ENCODE data around the gene HOXB9.

DNA sequence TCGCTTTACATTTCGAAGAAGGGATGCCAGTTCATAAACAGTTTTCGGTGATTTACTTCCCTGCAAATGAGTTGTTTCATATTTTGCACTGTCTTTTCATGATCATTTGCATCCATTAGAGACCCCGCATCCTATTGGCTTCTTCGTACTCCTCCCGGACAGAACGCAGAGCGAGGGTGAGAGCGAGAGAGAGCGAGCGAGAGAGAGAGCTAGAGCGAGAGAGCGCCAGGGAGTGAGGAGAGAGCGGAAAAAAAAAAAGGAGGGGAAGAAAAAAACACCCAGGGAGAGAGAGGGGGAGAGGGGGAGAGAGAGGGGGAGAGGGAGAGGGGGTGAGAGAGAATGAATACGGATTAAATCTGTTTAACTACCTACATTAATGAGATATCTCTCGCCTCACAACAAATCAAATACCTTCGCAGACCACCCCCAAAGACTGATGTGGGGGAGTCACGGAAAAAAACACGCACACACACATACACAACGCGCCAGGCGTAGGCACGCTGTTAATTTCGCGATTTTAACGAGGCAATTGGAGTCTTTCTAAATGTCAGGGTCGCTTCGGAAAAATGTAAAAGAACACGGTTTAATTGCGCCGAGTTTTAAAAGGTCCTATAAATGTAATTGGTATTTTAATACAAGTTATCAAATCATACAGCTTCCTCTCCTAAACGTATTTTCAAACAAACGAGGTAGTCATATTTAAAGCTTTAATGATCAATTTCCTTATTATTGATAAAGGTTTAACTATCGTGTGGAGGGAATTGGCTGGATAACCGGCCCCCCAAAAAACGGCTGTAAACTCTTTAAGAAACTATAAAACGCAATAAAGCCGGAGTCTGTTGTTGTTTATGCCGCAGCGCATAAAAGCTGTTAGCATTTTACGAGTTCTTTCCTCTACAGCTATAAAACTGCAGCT is 10.9 kb downstream of the HOXB9 start, which contains the start of gene HOXB8:
- TF ChIP-seq, protein P1, sequence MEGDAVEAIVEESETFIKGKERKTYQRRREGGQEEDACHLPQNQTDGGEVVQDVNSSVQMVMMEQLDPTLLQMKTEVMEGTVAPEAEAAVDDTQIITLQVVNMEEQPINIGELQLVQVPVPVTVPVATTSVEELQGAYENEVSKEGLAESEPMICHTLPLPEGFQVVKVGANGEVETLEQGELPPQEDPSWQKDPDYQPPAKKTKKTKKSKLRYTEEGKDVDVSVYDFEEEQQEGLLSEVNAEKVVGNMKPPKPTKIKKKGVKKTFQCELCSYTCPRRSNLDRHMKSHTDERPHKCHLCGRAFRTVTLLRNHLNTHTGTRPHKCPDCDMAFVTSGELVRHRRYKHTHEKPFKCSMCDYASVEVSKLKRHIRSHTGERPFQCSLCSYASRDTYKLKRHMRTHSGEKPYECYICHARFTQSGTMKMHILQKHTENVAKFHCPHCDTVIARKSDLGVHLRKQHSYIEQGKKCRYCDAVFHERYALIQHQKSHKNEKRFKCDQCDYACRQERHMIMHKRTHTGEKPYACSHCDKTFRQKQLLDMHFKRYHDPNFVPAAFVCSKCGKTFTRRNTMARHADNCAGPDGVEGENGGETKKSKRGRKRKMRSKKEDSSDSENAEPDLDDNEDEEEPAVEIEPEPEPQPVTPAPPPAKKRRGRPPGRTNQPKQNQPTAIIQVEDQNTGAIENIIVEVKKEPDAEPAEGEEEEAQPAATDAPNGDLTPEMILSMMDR (IDR thresholded peaks at IDR 0.05): no peak
- TF ChIP-seq POLR2A (IDR thresholded peaks at IDR 0.05): no peak
